C4-2B (cell line): ENCODE measurements around the gene DYNLL1.

ENCODE experiments used
- H3K27ac ChIP-seq: fragments of 450-650 bp; 2 replicates; pipeline ENCODE4 v1.5.1; 2017
- ZFX ChIP-seq: fragments of 450-650 bp; IDR thresholded peaks from 2 replicates; pipeline ENCODE4 v1.6.1; 2017
- TF ChIP-seq, protein P1 (sequence below): fragments of 450-650 bp; conservative IDR thresholded peaks from 2 replicates; pipeline ENCODE4 v1.5.1; 2017; ENCODE audit warnings: mild to moderate bottlenecking

The DYNLL1 gene

DNA sequence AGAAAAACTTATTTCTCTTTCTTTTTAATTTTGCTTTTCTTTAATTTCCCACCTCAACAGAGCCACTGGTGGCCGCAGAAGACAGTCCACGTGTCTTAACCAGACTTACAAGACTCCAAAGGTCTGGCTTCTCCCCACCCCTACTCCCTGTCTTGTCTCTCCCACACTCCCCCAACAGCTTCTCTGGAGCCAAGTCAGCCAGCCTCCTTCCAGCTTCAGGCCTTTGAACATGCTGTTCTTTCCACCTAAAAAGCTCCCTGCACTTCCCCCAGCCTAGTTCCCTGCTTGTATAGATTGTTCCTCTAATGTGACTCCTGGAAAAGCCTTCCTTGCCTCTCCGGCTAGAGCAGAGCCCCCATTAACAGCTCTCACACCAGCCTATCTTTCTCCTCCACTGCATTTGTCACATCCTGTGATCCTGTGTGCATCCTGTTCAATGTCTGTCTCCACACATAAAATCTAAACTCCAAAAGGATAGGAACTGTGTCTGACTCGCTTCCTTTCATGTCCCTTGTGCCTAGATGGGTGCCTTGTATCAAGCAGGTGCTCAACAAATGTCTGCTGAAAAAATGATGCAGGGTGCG lies 7.8 kb upstream of the DYNLL1 start:
- H3K27ac ChIP-seq: peak overlapping the region; percentile 16
- TF ChIP-seq, protein P1, sequence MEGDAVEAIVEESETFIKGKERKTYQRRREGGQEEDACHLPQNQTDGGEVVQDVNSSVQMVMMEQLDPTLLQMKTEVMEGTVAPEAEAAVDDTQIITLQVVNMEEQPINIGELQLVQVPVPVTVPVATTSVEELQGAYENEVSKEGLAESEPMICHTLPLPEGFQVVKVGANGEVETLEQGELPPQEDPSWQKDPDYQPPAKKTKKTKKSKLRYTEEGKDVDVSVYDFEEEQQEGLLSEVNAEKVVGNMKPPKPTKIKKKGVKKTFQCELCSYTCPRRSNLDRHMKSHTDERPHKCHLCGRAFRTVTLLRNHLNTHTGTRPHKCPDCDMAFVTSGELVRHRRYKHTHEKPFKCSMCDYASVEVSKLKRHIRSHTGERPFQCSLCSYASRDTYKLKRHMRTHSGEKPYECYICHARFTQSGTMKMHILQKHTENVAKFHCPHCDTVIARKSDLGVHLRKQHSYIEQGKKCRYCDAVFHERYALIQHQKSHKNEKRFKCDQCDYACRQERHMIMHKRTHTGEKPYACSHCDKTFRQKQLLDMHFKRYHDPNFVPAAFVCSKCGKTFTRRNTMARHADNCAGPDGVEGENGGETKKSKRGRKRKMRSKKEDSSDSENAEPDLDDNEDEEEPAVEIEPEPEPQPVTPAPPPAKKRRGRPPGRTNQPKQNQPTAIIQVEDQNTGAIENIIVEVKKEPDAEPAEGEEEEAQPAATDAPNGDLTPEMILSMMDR: no peak
- no peak for TF ChIP-seq ZFX

DNA sequence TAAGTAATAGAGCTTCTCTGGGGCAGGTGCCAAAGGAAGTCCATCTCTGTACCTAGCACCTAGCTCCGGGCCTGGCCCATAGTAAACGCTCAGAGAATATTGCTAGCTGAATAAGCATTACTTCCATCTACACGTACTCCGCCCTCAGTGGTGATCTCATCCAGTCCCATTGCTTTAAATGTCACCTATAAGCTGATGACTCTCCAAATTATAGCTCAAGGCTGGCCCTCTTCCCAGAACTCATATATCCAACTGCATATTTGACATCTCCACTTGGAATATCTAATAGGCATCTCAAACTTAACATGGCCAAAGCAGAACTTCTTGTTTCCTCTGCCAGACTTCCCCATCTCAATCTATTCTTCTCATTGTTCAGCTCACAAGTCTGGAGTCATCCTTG lies 6.9 kb upstream of the DYNLL1 start:
- peak overlapping the region; percentile 19 for H3K27ac ChIP-seq
- TF ChIP-seq, protein P1: no peak
- no peak for TF ChIP-seq ZFX

GRCh38 chr12:120490325-120490724 lies 5.6 kb upstream of the DYNLL1 start:
- no peak overlapping the region for H3K27ac ChIP-seq
- TF ChIP-seq, protein P1: no peak
- no peak for TF ChIP-seq ZFX

DNA sequence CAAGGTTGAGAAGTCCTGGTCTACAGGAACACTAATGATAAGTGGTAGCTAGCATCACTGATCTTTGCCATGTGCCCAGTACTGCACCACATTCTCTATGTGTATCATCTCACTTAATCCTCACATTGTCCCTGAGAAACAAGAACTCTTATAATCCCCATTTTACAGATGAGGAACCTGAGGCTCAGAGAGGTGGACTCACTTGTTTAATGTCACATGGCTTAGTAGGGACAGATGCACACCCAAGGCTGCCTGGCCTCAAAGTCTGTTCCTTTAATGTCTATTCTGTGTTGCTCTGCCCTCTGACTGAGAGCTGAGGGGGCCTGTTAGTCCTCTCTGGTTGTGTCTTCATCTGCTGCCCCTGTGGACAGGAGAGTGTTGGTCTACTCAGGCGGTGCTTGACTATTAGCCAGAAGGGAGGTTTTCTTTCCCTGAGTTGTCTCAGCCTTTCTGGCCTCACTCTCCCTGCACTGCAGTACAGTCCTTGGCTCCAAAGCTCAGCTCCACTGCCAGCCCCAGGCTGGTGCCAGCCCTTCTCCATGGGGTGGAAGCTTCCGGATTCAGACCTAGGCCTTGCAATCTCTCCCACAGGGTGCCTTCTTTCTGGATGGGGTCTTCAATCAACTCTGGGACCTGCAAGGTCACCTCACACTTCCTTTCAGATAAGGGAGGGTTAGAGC lies 4.9 kb upstream of the DYNLL1 start:
- H3K27ac ChIP-seq: no peak overlapping the region
- TF ChIP-seq ZFX: no peak
- TF ChIP-seq, protein P1: no peak

GRCh38 chr12:120495186-120495730 lies 655 bp upstream of the DYNLL1 start:
- H3K27ac ChIP-seq: peak overlapping the region; percentile 90
- TF ChIP-seq ZFX: no peak
- TF ChIP-seq, protein P1: no peak

DNA sequence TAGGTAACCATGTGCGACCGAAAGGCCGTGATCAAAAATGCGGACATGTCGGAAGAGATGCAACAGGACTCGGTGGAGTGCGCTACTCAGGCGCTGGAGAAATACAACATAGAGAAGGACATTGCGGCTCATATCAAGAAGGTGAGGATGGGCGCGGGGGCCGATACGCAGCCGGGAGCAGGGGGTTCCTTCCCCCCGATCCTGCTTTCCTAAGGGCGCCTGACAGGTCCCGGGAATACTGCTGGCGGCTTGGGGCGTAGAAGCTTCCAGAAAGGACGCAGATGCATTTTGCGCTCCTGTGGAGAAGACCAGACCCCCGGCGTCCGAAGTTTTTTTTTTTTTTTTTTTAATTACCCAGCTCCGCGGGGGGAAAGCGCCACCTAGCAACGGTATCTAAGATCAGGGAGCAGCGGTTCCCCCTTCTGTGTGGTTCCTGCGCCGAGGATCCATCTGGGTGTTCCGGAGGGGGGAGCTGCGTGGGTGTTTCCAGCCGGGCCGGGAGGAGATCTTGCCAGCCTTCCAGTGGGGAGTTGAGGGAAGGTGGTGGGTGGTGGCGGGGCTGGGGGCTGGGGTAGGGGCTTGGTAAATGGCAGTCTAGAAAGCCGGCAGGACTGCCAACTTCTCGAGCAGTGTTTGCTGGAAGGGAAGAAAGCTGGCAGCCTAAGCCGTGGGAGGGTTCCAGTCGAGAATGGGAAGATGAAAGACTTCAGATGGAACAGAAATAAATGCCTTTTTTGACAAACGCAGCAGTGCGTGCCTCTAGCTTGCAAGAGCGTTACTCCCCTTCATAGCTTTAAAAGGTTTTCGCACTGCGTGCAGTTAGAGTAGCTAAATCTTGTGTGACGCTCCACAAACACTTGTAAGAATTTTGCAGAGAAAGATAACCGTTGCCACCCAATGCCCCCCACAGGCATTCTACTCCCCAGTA lies 764 bp downstream of the DYNLL1 start:
- H3K27ac ChIP-seq: peak overlapping the region; percentile 90
- no peak for TF ChIP-seq ZFX
- TF ChIP-seq, protein P1: peak; percentile 27
